Tibial nerve (tissue), 4 donors: Measurements from ENCODE around the gene RNU6-7. TPM values are rescaled to one million over a fixed set of nuclear protein-coding genes. Genes with fewer than 3 reads are reported as not detected.

Source experiments
- DNase-seq, 2 donors: peaks; one replicate each; pipeline ENCODE4 v3.0.0-alpha.2; 2019; ENCODE audit warnings: low spot score in 2 of 2
- H3K27ac ChIP-seq, 4 donors: fragments of 200-600 bp; sonication (generic) in 3 of 4; one replicate each; pipeline ENCODE4 v1.5.1; 2017 to 2019; ENCODE audit warnings: mild to moderate bottlenecking in 1 of 4
- H3K27me3 ChIP-seq, 2 donors: fragments of 200-600 bp; sonication (generic) in 1 of 2; one replicate each; pipeline versions ENCODE4 v1.5.1 to v1.6.0; 2017 to 2019
- H3K36me3 ChIP-seq, 3 donors: fragments of 200-600 bp; sonication (generic); one replicate each; pipeline ENCODE4 v1.5.1; 2018 to 2019
- H3K4me1 ChIP-seq, 4 donors: fragments of 200-600 bp; sonication (generic) in 3 of 4; one replicate each; pipeline ENCODE4 v1.5.1; 2017 to 2019
- H3K4me3 ChIP-seq, 4 donors: fragments of 200-600 bp; sonication (generic) in 3 of 4; one replicate each; pipeline ENCODE4 v1.5.1; 2017 to 2019; ENCODE audit warnings: mild to moderate bottlenecking in 1 of 4, moderate library complexity in 1 of 4
- H3K9me3 ChIP-seq, 4 donors: fragments of 200-600 bp; sonication (generic) in 3 of 4; one replicate each; pipeline ENCODE4 v1.5.1; 2017 to 2019
- EP300 ChIP-seq, 2 donors: sonication (generic); formaldehyde crosslinking; IDR thresholded peaks; one replicate each; pipeline ENCODE4 v1.6.1; 2017; ENCODE audit warnings: antibody characterized with exemption in 2 of 2, mild to moderate bottlenecking in 1 of 2
- POLR2A ChIP-seq, 2 donors: fragments of 450-650 bp; IDR thresholded peaks; one replicate each; pipeline ENCODE4 v1.6.1; 2017; ENCODE audit warnings: antibody characterized with exemption in 2 of 2, mild to moderate bottlenecking in 2 of 2, moderate library complexity in 2 of 2
- WGBS, 2 donors: methylation state at CpG; one replicate each; pipeline ENCODE4 v1.1.5; 2018; 5-methylcytosine and 5-hydroxymethylcytosine counted together
- total RNA-seq, 4 donors: library from RNA; depleted of rRNA; stranded (reverse); fragments of >200 nt; gene quantifications; one replicate each; pipeline ENCODE4 v1.1.0, GENCODE V29; 2016
- TF ChIP-seq, protein P1 (sequence below), 5 experiments: fragments of 200-600 bp in 3 of 5; fragments of 450-650 bp in 2 of 5; sonication (generic) in 3 of 5; IDR thresholded peaks; one replicate each; pipeline ENCODE4 v1.5.1; 2016 to 2019; ENCODE audit warnings: antibody characterized with exemption in 5 of 5, mild to moderate bottlenecking in 3 of 5, moderate library complexity in 2 of 5

RNU6-7 gene
- total RNA-seq, 4 donors from 2014 or later: not detected

DNA sequence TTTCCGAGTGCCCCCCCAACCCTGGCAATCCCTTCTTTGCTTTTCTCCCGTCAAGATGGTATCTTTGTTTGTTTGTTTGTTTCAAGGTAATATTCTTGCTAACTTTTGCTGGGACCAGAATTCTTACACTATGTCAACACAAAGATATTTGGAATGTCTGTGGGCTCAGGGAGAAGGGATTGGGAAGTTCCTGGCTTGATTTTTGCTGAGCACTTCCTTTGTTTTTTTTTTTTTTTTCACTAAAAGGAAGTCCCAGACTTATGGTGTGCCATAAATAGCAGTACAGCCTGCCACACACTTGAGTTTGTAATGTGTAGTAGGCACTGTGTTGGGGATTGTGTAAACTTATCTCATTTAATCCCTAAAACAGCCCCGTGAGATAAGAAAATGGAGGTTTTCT is 11.2 kb upstream of the RNU6-7 start:
- Histone ChIP-seq H3K27me3 (no peaks in the 10 kb centered on the region), H3K4me3 (no peak overlapping the region), H3K36me3 (no peaks in the 10 kb centered on the region), H3K27ac (no peak overlapping the region), H3K9me3 (peaks cover 0 to 3% (median 0%) of the 10 kb centered on the region in 4 donors), H3K4me1 (no peaks in the 10 kb centered on the region)
- TF ChIP-seq, protein P1, sequence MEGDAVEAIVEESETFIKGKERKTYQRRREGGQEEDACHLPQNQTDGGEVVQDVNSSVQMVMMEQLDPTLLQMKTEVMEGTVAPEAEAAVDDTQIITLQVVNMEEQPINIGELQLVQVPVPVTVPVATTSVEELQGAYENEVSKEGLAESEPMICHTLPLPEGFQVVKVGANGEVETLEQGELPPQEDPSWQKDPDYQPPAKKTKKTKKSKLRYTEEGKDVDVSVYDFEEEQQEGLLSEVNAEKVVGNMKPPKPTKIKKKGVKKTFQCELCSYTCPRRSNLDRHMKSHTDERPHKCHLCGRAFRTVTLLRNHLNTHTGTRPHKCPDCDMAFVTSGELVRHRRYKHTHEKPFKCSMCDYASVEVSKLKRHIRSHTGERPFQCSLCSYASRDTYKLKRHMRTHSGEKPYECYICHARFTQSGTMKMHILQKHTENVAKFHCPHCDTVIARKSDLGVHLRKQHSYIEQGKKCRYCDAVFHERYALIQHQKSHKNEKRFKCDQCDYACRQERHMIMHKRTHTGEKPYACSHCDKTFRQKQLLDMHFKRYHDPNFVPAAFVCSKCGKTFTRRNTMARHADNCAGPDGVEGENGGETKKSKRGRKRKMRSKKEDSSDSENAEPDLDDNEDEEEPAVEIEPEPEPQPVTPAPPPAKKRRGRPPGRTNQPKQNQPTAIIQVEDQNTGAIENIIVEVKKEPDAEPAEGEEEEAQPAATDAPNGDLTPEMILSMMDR (IDR thresholded peaks at IDR 0.05): no peak
- no peak for TF ChIP-seq POLR2A (IDR thresholded peaks at IDR 0.05)
- no peak for TF ChIP-seq EP300 (IDR thresholded peaks at IDR 0.05)
- DNase-seq: no peak
- 58 to 62% methylated on average over 3 of the region's 3 CpGs for WGBS, 2 donors

- TF ChIP-seq POLR2A (IDR thresholded peaks at IDR 0.05): no peak
- TF ChIP-seq EP300 (IDR thresholded peaks at IDR 0.05): no peak
- TF ChIP-seq, protein P1 (IDR thresholded peaks at IDR 0.05): no peak
- Histone ChIP-seq H3K4me3 (no peak overlapping the region), H3K36me3 (no peaks in the 10 kb centered on the region), H3K27ac (no peak overlapping the region), H3K27me3 (no peaks in the 10 kb centered on the region), H3K4me1 (no peaks in the 10 kb centered on the region), H3K9me3 (no peaks in the 10 kb centered on the region)
- 78 to 85% methylated on average over 2 of the region's 2 CpGs for WGBS, 2 donors
- no peak for DNase-seq
These were observed 9.0 kb upstream of the RNU6-7 start for GRCh38 chr14:32192712-32193373.

- Histone ChIP-seq H3K27me3 (no peaks in the 10 kb centered on the region), H3K4me1 (no peaks in the 10 kb centered on the region), H3K4me3 (no peak overlapping the region), H3K36me3 (no peaks in the 10 kb centered on the region), H3K9me3 (no peaks in the 10 kb centered on the region), H3K27ac (no peak overlapping the region)
- DNase-seq: no peak
- 91% methylated on average over 2 of the region's 2 CpGs for WGBS, 2 donors
- TF ChIP-seq, protein P1 (IDR thresholded peaks at IDR 0.05): no peak
- no peak for TF ChIP-seq EP300 (IDR thresholded peaks at IDR 0.05)
- TF ChIP-seq POLR2A (IDR thresholded peaks at IDR 0.05): no peak
These were observed 8.3 kb upstream of the RNU6-7 start for GRCh38 chr14:32193532-32193931.

DNA sequence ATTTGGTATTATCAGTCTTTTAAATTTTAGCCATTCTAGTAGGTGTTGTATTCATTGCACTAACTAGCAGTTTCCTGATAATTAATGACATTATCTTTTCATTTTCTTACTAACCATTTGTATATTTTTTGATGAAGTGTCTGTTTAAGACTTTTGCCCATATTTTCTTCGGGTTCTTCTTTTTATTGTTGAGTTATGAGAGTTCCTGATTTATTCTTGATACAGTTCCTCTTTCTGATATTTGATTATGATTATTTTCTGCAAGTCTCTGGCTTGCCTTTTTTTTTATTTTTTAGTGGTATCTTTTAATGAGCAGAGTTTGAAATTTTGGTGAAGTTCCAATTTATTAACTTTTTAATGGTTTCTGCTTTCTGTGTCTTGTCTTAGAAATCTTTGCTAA is 6.2 kb upstream of the RNU6-7 start:
- H3K4me1 ChIP-seq: peaks cover 0 to 6% (median 0%) of the 10 kb centered on the region in 4 donors
- WGBS, 2 donors: 56 to 57% methylated on average over 1 of the region's 1 CpG
- no peak overlapping the region for H3K27ac ChIP-seq
- DNase-seq: no peak
- H3K9me3 ChIP-seq: no peaks in the 10 kb centered on the region
- TF ChIP-seq EP300 (IDR thresholded peaks at IDR 0.05): no peak
- TF ChIP-seq POLR2A (IDR thresholded peaks at IDR 0.05): no peak
- TF ChIP-seq, protein P1 (IDR thresholded peaks at IDR 0.05): no peak
- no peaks in the 10 kb centered on the region for H3K36me3 ChIP-seq
- H3K4me3 ChIP-seq: no peak overlapping the region
- no peaks in the 10 kb centered on the region for H3K27me3 ChIP-seq

DNA sequence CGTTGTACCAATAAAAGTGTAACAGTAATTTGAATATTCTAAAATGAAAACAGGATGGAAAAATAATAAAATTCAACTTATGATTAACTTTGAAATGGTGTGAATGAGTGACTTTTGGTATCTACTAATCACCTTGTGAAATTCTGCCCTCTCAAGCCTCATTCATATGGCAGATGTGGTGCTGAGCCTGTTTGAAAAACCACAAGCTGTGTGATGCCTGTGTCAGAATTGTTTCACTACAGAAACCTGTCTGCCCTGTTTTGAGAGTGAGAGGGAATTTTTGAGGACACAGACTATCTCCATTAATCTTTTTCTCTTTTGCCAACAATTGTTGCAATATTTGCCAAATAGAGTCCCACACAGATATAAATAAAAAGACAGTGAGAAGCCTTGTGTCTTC is 3.9 kb upstream of the RNU6-7 start:
- 61 to 74% methylated on average over 1 of the region's 1 CpG for WGBS, 2 donors
- no peak for TF ChIP-seq EP300 (IDR thresholded peaks at IDR 0.05)
- TF ChIP-seq, protein P1 (IDR thresholded peaks at IDR 0.05): no peak
- no peak for TF ChIP-seq POLR2A (IDR thresholded peaks at IDR 0.05)
- Histone ChIP-seq H3K36me3 (no peaks in the 10 kb centered on the region), H3K27me3 (no peaks in the 10 kb centered on the region), H3K4me1 (peaks cover 0 to 10% (median 0%) of the 10 kb centered on the region in 4 donors), H3K27ac (no peak overlapping the region), H3K9me3 (no peaks in the 10 kb centered on the region), H3K4me3 (no peak overlapping the region)
- DNase-seq: no peak
